HG03558 (cell line): ENCODE data around the gene CACNG7.
"Not testable (repeated sequence)": the region's sequence is repeated elsewhere in the genome, so short reads cannot be mapped to it uniquely, and the experiment has no call there.

ENCODE experiments used
- ATAC-seq: cut with Tn5 transposase; IDR thresholded peaks from one replicate; pipeline ENCODE4 v1.9.1; 2021; ENCODE audit warnings: moderate number of reproducible peaks; ENCODE audit not compliant: unreplicated experiment; ENCODE audit errors: extremely low read depth

CACNG7 gene

DNA sequence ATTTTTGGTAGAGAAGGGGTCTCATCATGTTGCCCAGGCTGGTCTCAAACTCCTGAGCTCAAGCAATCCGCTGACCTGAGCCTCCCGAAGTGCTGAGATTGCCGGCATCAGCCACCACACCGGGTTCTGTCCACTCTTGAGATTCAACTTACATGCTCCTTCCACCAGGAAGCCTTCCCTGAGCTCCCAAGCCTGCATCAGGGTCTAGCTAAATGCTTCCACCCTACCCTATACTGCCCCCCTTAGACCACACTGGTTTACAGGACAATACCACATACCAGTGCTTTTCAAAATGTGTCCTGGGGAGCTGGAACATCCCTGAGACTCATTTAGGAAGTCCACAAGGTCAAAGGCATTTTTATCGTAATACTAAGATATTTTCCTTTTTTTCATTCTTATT lies 38.5 kb downstream of the CACNG7 start:
- ATAC-seq = no peak

DNA sequence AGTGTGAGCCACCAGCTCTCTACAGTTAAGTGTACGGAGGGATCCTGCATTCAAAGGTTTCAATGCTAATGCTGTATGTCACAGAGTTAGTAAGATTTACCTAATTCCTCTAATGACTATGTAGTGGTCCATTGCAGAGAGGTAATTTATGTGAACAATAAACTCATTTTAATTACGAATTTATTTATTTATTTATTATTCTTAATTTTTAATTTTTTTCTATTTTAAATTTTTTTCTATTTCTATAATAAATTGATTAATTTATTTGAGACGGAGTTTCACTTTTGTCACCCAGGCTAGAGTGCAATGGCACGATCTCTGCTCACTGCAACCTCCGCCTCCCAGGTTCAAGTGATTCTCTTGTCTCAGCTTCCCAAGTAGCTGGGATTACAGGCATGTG lies 39.5 kb downstream of the CACNG7 start:
- not testable (repeated sequence) for ATAC-seq

DNA sequence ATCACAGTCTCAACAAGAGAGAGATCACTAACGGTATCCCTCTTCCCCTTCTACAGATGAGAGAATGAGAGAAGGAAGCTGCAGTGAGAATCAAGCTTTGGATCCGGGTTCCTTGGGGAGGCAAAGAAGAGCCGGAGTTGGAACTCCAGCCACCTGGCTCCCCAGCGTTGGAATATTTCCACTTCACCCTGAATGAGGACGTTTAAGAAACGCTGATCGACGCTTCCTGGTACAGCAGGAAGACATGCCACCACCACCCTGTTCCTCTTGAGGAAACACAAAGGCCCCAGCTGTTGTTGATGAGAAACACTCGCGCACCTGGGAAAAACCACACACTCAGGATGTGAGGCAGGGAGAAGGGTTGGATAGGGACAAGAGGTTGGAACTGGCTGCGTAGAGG lies 42.4 kb downstream of the CACNG7 start:
- no peak for ATAC-seq

DNA sequence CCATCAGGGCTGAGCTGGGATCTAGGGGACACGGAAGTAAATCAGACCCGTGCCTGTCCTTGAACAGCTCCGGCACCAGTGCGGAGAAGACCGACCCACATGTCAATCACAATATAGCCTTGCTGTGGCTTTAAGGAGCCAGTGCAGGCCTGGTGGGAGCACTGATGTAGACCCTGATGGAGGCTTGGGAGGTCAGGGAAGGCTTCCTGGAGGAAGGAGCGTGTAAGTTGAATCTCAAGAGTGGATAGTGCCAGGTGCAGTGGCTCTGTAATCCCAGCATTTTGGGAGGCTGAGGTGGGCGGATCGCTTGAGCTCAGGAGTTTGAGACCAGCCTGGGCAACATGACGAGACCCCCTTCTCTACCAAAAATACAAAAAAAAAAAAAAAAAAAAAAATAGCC lies 42.9 kb downstream of the CACNG7 start:
- ATAC-seq = no peak

DNA sequence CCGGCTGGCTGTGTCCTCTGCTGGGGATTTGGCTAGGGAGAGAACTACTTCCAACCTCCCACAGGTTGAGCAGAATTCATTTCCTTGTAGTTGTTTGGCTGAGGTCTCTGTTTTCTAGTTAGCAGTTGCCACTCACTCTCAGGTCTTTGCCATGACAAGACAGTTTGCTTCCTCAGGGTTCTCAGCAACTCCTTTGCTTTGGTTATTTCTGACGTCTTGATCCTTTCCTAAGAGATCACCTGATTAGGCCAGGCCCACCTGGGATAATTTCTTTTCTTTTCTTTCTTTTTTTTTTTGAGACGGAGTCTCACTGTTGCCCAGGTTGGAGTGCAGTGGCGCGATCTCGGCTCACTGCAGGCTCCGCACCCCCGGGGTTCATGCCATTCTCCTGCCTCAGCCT lies 44.3 kb downstream of the CACNG7 start:
- ATAC-seq = no peak

DNA sequence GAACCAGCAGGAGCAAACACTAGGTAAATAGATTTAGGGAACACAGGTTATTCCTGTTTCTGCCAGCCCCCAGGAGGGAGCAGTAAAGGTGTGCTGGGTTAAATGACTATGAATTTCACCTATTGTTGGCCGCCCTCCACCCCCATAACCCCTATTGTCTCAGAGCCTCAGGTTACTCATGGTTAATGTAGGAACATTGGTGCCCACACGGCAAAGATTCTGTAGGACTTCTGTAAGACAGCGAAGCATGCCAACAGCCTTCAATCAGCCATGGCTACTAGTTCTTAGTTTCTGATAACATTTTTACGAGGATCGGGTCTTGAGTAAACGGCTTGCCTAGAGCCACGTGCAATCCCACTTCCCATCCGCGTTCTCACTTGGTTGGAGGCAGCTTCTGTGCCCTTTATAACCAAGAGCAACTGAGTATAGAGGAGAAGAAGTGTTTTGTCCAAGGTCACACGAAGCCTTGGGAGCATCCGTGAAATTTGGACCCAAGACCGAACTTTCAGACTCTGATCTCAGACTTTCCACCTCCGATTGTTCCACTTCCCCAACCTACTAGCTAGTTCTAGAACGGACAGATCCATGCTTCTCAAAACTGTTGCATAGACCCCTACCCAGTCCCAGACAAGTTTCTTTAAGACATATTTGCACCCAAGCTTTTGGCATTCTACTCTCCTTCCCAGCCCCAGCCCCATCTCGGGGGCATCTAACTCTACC lies 48.5 kb downstream of the CACNG7 start:
- ATAC-seq = no peak

DNA sequence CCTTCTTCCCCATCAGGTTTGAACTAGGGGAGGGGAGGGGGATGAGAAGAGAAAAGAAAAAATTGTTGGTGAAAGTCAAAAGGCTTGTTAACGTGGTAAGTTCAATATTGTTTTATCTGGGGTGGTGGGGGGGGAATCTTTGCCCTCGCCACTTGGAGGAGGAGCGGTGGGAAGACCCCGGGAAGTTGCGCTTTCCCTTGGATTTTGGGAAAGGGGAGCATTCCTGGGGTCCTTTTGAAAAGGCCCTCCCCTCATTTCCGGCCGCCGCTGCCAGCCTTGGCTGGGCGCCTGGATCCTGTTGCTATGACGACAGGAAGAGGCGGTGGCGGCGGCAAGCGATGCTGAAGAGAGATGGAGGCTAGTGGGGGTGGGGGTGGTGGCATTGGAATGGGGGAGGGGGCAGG lies 49.1 kb downstream of the CACNG7 start:
- no peak for ATAC-seq

DNA sequence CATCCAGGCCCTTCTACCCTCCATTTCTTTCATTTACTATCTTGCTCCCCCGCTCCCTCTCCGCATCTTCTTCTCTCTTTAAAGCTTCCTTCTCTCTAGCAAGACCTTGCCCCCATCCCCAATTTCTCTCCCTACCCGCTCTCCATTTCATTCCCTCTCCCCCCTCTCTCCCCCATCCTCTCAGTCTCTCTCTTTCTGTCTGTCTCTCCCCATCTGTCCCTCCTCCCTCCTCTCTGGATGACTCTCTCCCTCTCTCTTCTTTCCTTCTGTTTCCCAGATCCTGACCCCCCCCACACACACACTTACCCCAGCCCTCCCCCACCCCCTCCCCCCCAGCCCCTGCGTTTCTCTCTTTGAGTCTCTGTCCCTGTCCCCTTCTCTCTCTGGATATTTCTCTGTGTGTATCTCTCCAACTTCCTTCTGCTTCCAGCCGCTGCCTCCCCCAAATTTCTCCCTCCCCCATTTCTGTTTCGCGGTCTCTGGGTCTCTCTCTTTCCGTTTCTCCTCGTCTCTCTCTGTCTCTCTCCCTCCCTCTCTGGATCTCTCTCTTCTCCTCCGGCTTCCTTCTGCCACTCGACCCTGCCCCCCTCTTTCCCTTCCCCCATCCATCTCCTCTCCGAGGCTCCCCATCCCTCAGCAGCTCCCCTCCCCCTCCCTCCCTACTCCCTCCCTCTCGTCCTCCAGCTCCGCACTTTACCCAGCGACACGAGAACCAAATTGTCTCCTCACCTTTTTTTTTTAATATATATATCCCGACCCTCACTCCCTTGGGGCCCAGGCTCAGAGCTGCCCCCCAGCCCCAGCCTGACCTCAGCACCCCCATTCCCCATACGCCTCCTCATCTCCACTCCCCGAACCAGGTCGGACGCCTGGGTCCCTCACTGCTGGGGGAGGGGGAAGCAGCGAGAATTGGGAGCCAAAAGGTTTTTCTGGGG lies 50.0 kb downstream of the CACNG7 start:
- no peak for ATAC-seq

DNA sequence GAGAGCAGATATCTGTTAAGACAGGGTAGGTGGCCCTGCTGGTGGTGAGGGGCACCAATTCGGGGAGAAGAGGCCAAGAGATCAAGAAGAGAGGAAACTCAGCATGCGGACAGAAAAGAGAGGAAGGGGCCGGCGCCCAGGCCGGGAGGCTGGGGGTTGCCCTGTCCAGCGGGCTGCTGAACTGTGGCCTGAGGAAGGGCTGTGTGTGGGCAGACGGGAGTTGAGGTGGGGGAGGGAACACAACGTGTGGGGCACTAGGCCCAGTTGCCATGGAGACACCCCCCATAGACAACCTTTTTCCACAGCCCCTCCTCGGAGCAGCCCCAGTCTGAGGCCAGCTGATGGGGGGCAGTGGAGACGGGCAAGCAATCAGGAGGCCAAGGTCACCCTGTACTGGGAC lies 51.1 kb downstream of the CACNG7 start:
- no peak for ATAC-seq

DNA sequence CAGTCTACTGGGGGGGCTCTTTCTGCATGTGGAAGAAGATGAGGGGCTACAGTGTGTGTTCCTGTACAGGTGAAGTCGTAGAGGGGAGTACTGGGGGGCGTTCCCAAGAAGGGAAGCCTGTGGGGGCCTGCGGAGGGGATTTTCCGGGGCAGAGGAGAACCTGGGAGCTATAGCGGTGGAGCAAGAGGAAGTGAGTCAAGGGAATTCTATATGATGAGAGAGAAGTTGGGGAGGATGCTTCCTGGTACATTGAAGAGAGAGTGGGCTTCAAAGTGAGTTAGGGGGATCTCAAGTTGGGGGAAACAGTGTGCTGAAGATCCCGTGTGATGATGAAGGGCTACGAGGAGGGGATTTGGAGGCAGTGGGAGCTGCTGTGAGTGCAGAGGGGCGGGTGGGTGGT lies 51.8 kb downstream of the CACNG7 start:
- no peak for ATAC-seq

DNA sequence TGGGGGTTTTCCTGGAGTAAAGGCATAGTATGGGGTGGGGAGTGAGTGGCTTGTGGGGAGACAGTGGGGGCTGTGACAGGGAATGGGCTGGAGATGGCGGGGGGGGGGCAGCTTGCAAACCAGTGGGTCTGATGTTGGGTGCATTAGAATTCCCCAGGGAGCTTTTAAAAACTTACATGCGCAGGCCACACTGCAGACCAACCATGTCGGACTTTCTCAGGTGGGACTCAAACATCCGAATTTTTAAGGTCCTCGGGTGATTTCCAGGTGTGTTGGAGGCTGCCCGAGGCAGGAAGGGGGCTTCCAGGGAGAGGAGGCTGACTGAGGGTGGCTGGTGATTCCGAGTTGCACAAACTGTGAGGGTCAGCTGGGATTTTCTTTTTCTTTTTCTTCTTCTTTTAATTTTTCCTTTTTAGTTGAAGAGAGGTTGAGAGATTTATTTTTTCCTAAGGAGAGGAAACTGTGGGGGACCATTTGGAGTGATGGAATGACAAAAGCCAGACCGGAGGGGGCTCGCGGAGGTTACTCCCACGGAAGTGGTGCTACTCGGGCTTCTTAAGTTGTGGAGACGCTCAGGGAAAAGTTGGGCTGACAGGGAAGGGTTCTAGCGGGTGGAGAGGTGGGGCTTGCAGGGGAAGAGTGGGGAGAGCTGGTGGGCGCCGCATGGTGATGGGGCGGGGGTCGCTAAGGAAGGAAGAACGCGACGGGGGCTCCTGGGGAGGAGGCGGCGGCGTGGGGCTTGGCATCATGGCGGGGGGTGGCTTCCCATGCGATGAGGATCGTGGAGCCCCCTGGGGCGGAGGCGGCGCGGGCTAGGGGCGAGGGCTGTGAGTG lies 52.7 kb downstream of the CACNG7 start:
- no peak for ATAC-seq

DNA sequence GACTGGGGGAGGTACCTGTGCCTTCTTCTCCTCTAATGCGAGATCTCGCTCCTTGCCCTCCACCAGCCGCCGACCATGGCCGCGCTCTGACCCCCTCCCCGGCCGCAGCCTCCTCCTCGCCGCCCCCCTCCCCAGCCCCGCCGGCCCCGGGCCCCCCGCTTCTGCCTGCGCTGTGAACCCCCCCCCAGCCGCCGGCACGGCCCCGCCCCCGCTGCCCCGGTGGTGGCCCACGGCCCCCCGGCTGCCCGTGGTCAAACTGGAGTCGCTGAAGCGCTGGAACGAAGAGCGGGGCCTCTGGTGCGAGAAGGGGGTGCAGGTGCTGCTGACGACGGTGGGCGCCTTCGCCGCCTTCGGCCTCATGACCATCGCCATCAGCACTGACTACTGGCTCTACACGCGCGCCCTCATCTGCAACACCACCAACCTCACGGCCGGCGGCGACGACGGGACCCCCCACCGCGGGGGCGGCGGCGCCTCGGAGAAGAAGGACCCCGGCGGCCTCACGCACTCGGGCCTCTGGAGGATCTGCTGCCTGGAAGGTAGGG lies 53.9 kb downstream of the CACNG7 start, which contains the start of gene CACNG8:
CACNG8 (plus strand) TSS at position 51 of the 545 bp plus-strand sequence.
- ATAC-seq = no peak

DNA sequence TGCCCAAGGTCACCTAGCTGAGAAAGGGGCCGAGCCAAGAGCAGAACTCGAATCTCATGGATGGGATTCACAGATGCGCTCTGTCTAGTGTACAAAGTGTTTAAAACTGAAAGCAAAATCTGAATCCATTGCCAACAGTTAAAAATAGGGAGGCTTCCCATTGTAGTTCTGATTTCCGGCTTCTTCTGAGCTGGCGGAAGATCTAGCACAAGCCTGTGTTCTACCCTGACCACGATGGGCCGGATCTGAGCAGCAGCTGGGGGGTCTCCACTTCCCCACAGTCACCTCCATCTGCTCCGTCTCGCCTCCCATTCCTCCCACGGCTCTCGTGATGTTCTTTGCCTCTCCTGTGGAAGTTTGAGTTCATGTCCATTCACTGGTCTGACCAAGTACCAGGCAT lies 56.0 kb downstream of the CACNG7 start:
- no peak for ATAC-seq

DNA sequence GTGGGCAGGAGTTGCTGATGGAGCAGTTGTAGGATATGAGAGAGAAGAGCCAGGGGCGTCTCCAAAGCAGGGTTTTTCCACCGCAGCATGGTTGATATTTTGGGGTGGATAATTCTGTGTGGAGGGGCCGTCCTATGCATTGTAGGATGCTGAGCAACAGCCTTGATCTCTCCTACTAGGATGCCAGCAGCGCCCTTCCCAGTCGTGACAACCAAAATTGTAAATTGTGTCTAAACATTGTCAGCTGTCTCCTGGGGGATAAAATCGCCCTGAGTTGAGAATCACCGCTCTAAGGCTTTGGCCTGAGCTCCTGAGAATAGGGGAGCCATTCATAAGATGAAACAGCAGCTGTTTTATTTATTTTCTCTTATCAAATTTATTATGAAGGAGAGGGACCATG lies 57.9 kb downstream of the CACNG7 start:
- ATAC-seq = no peak

DNA sequence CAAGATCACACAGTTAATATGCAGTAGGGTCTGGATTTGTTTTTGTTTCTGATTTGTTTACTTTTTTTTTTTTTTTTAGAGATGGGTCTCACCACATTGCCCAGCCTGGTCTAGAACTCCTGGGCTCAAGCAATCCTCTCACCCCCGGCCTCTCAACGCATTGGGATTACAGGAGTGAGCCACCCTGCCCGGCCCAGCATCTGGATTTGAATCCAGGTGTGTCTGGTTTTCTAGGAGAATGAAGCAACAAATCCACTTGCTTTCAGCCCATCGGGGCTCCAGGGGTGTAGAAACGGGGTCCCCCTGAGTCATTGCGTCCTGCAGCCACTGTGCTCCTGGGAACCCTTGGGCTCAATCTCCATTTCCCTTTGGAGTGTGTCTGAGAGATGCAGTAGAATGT lies 60.3 kb downstream of the CACNG7 start:
- ATAC-seq = no peak

DNA sequence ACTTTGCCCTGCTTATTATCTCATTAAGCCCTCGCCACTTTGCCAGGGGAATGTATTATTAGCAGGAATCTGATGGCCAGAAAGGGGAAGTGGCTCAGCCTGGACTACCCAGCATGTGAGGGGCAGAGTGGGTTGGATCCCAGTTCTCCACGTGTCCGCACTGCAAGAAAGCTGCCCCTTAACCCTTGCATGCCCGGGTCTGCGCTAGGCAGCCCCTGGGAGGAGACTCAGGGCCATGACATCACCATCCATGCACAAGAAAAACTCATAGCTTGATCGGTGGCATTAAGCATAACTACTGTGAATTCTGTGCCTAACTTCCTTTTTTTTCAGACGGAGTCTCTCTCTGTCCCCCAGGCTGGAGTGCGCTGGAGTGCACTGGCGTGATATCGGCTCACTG lies 62.6 kb downstream of the CACNG7 start:
- ATAC-seq = no peak

DNA sequence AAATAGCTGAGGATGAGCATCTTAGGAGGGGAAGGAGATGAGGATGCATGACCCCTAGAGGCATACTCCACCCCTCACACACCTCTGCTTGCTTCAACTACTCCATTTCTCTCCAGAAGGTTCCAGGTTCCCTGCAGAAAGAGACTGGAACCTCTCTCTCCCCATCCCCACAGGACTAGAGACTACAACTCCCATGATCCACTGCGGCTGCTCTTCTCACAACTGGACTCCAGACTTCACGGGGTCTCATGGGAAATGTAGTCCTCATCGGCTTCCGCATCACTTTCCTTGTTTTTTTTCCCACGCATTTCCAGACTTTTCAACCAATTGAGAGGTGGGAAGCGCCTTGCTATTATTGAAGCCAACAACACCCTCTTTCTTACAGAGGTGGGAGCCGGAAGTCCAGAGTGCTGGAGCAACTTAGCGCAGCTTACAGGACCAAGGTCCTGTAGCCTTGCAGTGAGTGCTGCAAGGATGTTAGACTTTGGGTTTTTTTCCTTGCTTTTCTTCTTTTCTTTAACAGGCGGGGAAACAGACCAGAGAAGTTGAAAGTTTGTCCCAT lies 68.4 kb downstream of the CACNG7 start:
- ATAC-seq = no peak

DNA sequence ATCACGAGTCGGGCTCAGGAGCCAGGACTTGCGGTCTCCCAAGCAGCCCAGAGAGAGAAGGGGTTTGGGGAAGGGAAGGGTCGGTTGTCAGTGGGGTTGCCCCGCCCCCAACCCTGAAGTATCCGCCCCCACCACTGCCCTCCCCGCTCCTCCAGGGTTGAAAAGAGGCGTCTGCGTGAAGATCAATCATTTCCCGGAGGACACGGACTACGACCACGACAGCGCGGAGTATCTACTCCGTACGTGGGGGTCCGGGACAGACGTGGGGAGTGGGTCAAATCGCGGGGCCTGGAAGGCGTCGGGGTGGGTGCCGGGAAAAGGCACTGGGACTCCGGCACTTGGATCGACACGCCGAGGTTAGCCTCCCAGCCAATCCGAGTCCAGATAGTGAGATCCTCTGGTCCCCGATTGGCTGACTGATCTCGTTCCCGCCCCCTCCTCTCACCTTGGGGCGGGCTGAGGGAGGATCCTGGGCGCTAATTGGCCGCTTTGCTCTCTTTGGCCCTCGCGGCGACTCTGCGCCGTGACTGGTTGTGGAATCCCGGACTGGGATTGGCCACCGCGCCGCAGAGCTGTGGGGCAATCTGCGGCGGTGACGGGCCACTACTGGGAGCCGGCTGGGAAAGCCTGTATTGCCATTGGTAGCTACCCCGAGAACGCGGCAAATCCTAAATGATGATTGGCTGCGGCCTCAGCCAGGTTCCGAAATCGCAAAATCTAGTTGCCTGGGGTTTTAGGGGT lies 69.1 kb downstream of the CACNG7 start:
- no peak for ATAC-seq
